GM12873 (cell line): ENCODE data around the gene TTYH3.

Experiments
- TF ChIP-seq, protein P1 (sequence below): IDR thresholded peaks from 2 replicates; pipeline ENCODE4 v1.5.1; 2012; ENCODE audit warnings: low read depth, mild to moderate bottlenecking, moderate library complexity, low read length, control low read depth; ENCODE audit not compliant: insufficient read depth; ENCODE audit errors: missing control alignments

The TTYH3 gene

DNA sequence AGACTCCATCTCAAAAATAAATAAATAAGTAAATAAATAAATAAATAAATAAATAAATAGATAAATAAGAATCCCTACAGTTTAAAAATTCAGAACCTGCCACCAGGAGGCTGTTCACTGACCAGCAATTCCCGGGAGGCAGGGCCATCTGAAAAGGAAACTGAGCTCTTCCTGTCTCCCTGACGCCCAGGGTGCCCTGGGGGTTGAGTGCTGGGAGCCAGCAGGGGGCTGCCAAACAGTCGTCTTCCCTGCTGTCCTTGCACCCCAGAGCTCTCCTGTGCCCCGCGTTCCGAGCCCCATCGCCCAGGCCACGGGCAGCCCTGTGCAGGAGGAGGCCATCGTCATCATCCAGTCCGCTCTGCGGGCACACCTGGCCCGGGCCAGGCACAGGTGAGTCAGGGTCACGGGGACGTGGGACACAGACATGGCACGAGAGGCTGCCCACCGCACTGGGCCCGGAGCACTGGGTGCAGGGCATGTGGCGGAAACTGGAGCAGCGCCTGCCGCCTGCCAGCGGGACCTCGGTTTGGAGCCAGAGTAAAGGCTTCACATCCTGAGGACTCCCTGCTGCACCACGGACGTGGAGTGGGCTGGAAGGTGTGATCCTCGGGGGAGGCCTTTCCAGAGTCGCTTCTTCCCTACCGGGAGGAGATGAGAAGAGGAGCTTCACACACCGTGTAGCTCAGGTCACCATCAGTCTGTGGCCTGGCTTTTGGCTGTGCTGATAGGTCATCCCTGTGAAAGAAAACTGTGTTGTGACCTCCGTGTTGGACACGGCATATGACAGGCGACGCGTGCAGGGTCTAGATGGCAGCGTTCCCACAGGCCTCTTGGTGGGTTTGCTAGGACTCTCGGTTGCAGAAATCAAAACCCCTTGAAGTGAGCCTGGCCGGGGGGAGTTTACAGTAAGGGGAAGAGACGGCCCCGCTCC, 25.9 kb upstream of the TTYH3 start:
- TF ChIP-seq, protein P1, sequence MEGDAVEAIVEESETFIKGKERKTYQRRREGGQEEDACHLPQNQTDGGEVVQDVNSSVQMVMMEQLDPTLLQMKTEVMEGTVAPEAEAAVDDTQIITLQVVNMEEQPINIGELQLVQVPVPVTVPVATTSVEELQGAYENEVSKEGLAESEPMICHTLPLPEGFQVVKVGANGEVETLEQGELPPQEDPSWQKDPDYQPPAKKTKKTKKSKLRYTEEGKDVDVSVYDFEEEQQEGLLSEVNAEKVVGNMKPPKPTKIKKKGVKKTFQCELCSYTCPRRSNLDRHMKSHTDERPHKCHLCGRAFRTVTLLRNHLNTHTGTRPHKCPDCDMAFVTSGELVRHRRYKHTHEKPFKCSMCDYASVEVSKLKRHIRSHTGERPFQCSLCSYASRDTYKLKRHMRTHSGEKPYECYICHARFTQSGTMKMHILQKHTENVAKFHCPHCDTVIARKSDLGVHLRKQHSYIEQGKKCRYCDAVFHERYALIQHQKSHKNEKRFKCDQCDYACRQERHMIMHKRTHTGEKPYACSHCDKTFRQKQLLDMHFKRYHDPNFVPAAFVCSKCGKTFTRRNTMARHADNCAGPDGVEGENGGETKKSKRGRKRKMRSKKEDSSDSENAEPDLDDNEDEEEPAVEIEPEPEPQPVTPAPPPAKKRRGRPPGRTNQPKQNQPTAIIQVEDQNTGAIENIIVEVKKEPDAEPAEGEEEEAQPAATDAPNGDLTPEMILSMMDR, result no peak

GRCh38 chr7:2606539-2606936, 25.2 kb upstream of the TTYH3 start:
- TF ChIP-seq, protein P1, result no peak

GRCh38 chr7:2607122-2607922, 24.5 kb upstream of the TTYH3 start:
- TF ChIP-seq, protein P1, result no peak

DNA sequence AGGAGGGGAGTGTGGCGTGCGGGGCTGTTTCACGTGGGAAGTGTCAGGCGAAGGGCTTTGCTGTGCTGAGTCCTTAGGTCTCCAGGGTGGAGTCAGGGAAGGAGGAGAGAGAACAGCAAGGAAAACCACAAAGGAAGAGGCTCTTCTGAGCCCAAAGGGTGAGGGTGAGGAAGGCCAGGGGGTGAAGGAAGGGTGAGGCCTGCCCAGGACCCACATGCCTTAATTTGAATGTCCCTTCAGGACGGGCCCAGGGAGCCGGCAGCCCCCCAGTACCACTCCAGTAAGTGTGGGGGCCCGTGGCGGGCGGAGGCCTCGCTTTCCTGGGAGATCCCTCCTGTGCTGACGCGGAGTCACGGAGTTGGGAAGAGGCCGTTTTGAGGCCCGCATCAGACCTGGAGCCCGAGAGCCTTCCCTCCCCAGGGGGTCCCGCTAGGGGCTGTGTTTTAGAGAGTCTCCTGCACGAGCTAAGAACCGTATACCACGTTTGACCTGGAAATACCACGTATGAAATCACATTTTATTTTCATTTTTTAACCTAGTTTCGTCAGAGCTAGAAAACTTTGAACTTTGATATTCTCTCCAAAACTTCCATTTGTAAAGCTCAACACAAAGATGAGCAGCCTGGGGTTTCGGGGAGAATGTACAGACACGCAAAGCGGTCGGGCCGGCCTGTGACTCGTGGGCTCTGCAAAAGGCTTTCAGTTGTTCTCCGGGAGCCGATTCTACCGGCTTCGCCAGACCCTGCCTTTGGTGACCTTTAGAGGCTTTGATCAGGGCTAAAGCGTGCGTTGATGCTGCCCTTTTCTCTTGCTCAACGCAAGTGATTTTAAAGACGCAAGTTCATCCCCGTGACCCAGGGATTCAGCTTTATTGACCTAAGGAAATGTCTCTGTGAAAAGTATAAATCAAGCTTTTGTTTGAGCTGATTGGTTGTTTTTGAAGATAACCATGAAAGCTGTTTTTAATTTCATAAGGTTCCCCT, 23.6 kb upstream of the TTYH3 start:
- TF ChIP-seq, protein P1, result no peak

GRCh38 chr7:2608921-2609411, 22.8 kb upstream of the TTYH3 start:
- TF ChIP-seq, protein P1, result peak; percentile 52

- TF ChIP-seq, protein P1, result no peak
Measured at GRCh38 chr7:2610466-2610865, 21.3 kb upstream of the TTYH3 start.
